H9 (cell line): Measurements from ENCODE around the gene DCAF17. TPM values are rescaled to one million over a fixed set of nuclear protein-coding genes. Genes with fewer than 3 reads are reported as not detected.

Experiments
- DNase-seq: peaks from one replicate; pipeline ENCODE4 v3.0.0-alpha.2; 2017
- H2AFZ ChIP-seq: one replicate; pipeline ENCODE4 v1.6.1; 2013; ENCODE audit warnings: mild to moderate bottlenecking, low read length, control low read depth, moderate library complexity
- H2AK5ac ChIP-seq: 2 replicates; pipeline ENCODE4 v1.6.1; 2013; ENCODE audit warnings: low read length, control low read depth, mixed read lengths; ENCODE audit not compliant: insufficient read length
- H2BK120ac ChIP-seq: one replicate; pipeline ENCODE4 v1.6.1; 2013; ENCODE audit warnings: low read depth, mild to moderate bottlenecking, low read length, control low read depth, inconsistent platforms; ENCODE audit not compliant: poor library complexity, severe bottlenecking
- H2BK12ac ChIP-seq: 2 replicates; pipeline ENCODE4 v1.6.1; 2013; ENCODE audit warnings: low read length, control low read depth, mixed read lengths, low read depth; ENCODE audit not compliant: insufficient read length
- H2BK15ac ChIP-seq: 2 replicates; pipeline ENCODE4 v1.6.1; 2013; ENCODE audit warnings: low read depth, low read length, control low read depth
- H2BK20ac ChIP-seq: one replicate; pipeline ENCODE4 v1.6.1; 2013; ENCODE audit warnings: low read depth, mild to moderate bottlenecking, low read length, control low read depth, inconsistent platforms; ENCODE audit not compliant: poor library complexity, severe bottlenecking
- H2BK5ac ChIP-seq: 2 replicates; pipeline ENCODE4 v1.6.1; 2013; ENCODE audit warnings: low read length, control low read depth, mixed read lengths; ENCODE audit not compliant: insufficient read length
- H3K14ac ChIP-seq: 2 replicates; pipeline ENCODE4 v1.6.1; 2013; ENCODE audit warnings: low read length, control low read depth; ENCODE audit not compliant: insufficient read depth
- H3K18ac ChIP-seq: 2 replicates; pipeline ENCODE4 v1.6.1; 2013; ENCODE audit warnings: low read depth, mild to moderate bottlenecking, mixed read lengths, low read length, control low read depth; ENCODE audit not compliant: insufficient read length
- H3K23ac ChIP-seq: 2 replicates; pipeline ENCODE4 v1.6.1; 2013; ENCODE audit warnings: low read length, control low read depth, mixed read lengths, low read depth; ENCODE audit not compliant: insufficient read length
- H3K23me2 ChIP-seq: 2 replicates; pipeline ENCODE4 v1.6.1; 2013; ENCODE audit warnings: low read depth, mild to moderate bottlenecking, mixed read lengths, low read length, control low read depth; ENCODE audit not compliant: insufficient read length, poor library complexity, severe bottlenecking
- H3K27ac ChIP-seq: 2 replicates; pipeline ENCODE4 v1.5.1; 2013; ENCODE audit warnings: low read length, control low read depth, mixed read lengths, low read depth; ENCODE audit not compliant: insufficient read length
- H3K27me3 ChIP-seq: 2 replicates; pipeline ENCODE4 v1.6.1; 2013; ENCODE audit warnings: low read length, control low read depth, inconsistent platforms; ENCODE audit not compliant: insufficient read depth
- H3K4ac ChIP-seq: 2 replicates; pipeline ENCODE4 v1.6.1; 2013; ENCODE audit warnings: low read depth, mild to moderate bottlenecking, control low read depth, inconsistent platforms, low read length, moderate library complexity
- H3K4me1 ChIP-seq: 2 replicates; pipeline ENCODE4 v1.6.1; 2013; ENCODE audit warnings: low read length, control low read depth, inconsistent platforms; ENCODE audit not compliant: insufficient read depth
- H3K4me2 ChIP-seq: 2 replicates; pipeline ENCODE4 v1.6.1; 2013; ENCODE audit warnings: low read length, control low read depth, mixed read lengths; ENCODE audit not compliant: insufficient read length, insufficient read depth
- H3K56ac ChIP-seq: 2 replicates; pipeline ENCODE4 v1.6.1; 2013; ENCODE audit warnings: low read depth, mild to moderate bottlenecking, mixed read lengths, low read length, control low read depth; ENCODE audit not compliant: insufficient read length
- H3K79me1 ChIP-seq: 2 replicates; pipeline ENCODE4 v1.6.1; 2013; ENCODE audit warnings: low read depth, mild to moderate bottlenecking, moderate library complexity, low read length, control low read depth, inconsistent platforms; ENCODE audit not compliant: insufficient read depth, poor library complexity, severe bottlenecking
- H3K79me2 ChIP-seq: 2 replicates; pipeline ENCODE4 v1.6.1; 2013; ENCODE audit warnings: low read length, control low read depth, inconsistent platforms; ENCODE audit not compliant: insufficient read depth
- H3K9ac ChIP-seq: 2 replicates; pipeline ENCODE4 v1.6.1; 2013; ENCODE audit warnings: low read length, control low read depth, mixed read lengths; ENCODE audit not compliant: insufficient read length; ENCODE audit errors: extremely low read depth
- H3K9me3 ChIP-seq: one replicate; pipeline ENCODE4 v1.6.1; 2013; ENCODE audit warnings: low read depth, low read length, inconsistent platforms; ENCODE audit not compliant: control insufficient read depth
- H3T11ph ChIP-seq: one replicate; pipeline ENCODE4 v1.6.1; 2013; ENCODE audit warnings: mild to moderate bottlenecking, low read length, control low read depth, inconsistent platforms
- H4K20me1 ChIP-seq: one replicate; pipeline ENCODE4 v1.6.1; 2013; ENCODE audit not compliant: control insufficient read depth, insufficient read length, insufficient read depth
- H4K5ac ChIP-seq: 2 replicates; pipeline ENCODE4 v1.6.1; 2013; ENCODE audit warnings: low read depth, mild to moderate bottlenecking, mixed read lengths, low read length, control low read depth; ENCODE audit not compliant: insufficient read length
- H4K8ac ChIP-seq: replicated peaks from 2 replicates; pipeline ENCODE4 v1.6.1; 2013; ENCODE audit warnings: low read length, control low read depth, mixed read lengths, low read depth; ENCODE audit not compliant: insufficient read length
- H4K91ac ChIP-seq: 2 replicates; pipeline ENCODE4 v1.6.1; 2013; ENCODE audit warnings: low read depth, mild to moderate bottlenecking, moderate library complexity, mixed read lengths, low read length, control low read depth; ENCODE audit not compliant: insufficient read length
- H3K27ac Mint-ChIP-seq, 3 experiments: 2 replicates in 2 of 3; 3 replicates in 1 of 3; pipeline ENCODE4 v1.8.0; 2020 to 2021; ENCODE audit warnings: mixed read lengths in 3 of 3, mild to moderate bottlenecking in 1 of 3, moderate library complexity in 1 of 3
- H3K27me3 Mint-ChIP-seq: 2 replicates; pipeline ENCODE4 v1.8.0; 2021; ENCODE audit warnings: low read depth, mild to moderate bottlenecking, moderate library complexity, mixed read lengths
- H3K36me3 Mint-ChIP-seq, 3 experiments: 2 replicates in 2 of 3; 3 replicates in 1 of 3; pipeline ENCODE4 v1.8.0; 2020 to 2021; ENCODE audit warnings: low read depth in 3 of 3, mixed read lengths in 3 of 3; ENCODE audit not compliant: insufficient read depth in 1 of 3
- H3K4me1 Mint-ChIP-seq, 2 experiments: 2 replicates each; pipeline ENCODE4 v1.8.0; 2020; ENCODE audit warnings: mixed read lengths in 2 of 2
- H3K4me3 Mint-ChIP-seq, 2 experiments: 2 replicates in 1 of 2; 3 replicates in 1 of 2; pipeline ENCODE4 v1.8.0; 2020 to 2021; ENCODE audit warnings: mild to moderate bottlenecking in 2 of 2, mixed read lengths in 2 of 2, moderate library complexity in 1 of 2
- H3K9me3 Mint-ChIP-seq, 2 experiments: 2 replicates in 1 of 2; 3 replicates in 1 of 2; pipeline ENCODE4 v1.8.0; 2020; ENCODE audit warnings: mild to moderate bottlenecking in 2 of 2, mixed read lengths in 2 of 2, moderate library complexity in 1 of 2
- CTCF ChIP-seq: fragments of 200-600 bp; sonication (generic); conservative IDR thresholded peaks from 3 replicates; pipeline ENCODE4 v1.8.0; 2021; ENCODE audit warnings: antibody characterized with exemption, mild to moderate bottlenecking
- WGBS: extraction: QIAGEN DNeasy Blood & Tissue Kit; methylation state at CpG from one replicate; pipeline ENCODE4 v1.1.7; 2013; ENCODE audit warnings: missing lambda C conversion rate, low lambda C conversion rate, mixed read lengths; ENCODE audit not compliant: insufficient read length; ENCODE audit errors: extremely low coverage; 5-methylcytosine and 5-hydroxymethylcytosine counted together
- total RNA-seq: library from RNA; stranded (reverse); gene quantifications from 2 replicates; pipeline ENCODE4 v1.2.1, GENCODE V29; 2021

The DCAF17 gene
- total RNA-seq, 1 experiment from 2014 or later = 28.1 TPM

DNA sequence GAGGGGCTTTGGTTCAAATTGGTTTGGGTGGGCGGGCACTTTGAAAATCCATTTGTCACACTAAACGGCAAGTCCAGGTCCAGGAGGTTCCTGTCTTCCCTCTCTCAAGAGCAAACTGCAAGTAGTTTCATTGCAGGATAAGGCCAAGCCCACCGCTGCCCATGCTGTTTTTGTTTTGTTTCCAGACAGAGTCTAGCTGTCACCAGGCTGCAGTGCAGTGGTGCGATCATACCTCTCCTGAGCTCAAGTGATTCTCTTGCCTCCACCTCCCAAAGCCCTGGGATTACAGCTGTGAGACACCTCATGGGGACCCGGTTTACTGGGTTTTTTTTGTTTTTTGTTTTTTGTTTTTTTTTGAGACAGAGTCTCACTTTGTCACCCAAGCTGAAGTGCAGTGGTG lies 86.4 kb downstream of the DCAF17 start:
- Histone ChIP-seq H4K8ac (no peak overlapping the region), H2BK5ac (no peak overlapping the region), H3K18ac (no peak overlapping the region), H2AFZ (no peak overlapping the region), H3K56ac (no peak overlapping the region), H3K23ac (no peak overlapping the region), H3K14ac (no peak overlapping the region), H2BK15ac (no peak overlapping the region), H3T11ph (no peak overlapping the region), H3K4me1 (no peaks in the 10 kb centered on the region), H2BK20ac (no peak overlapping the region), H2BK12ac (no peak overlapping the region), H4K20me1 (no peaks in the 10 kb centered on the region), H3K4me2 (no peak overlapping the region), H3K79me1 (no peaks in the 10 kb centered on the region), H3K27me3 (no peaks in the 10 kb centered on the region), H3K4ac (no peak overlapping the region), H2BK120ac (no peak overlapping the region), H3K79me2 (no peaks in the 10 kb centered on the region), H4K5ac (no peak overlapping the region), H3K9ac (no peak overlapping the region), H3K9me3 (no peaks in the 10 kb centered on the region), H4K91ac (no peak overlapping the region), H3K27ac (no peak overlapping the region), H3K23me2 (peaks cover 11% of the 10 kb centered on the region), H2AK5ac (no peak overlapping the region)
- no peak for TF ChIP-seq CTCF
- Mint-ChIP-seq H3K36me3 (peaks cover 0 to 5% (median 3%) of the 10 kb centered on the region in 3 experiments; a peak in 4 of 7 replicates), H3K4me1 (peaks cover 33 to 41% of the 10 kb centered on the region in 2 experiments), H3K27me3 (peaks cover 34% of the 10 kb centered on the region), H3K9me3 (peaks cover 0 to 6% of the 10 kb centered on the region in 2 experiments; a peak in 1 of 5 replicates), H3K4me3 (no peak overlapping the region; a peak in 1 of 5 replicates), H3K27ac (no peak overlapping the region)
- WGBS = no CpG with 5 or more reads among the region's 5 CpGs
- no peak for DNase-seq
